DOHH2 (cell line): ENCODE results near the gene MRPL4.

ENCODE experiments used
- EZH2phosphoT487 ChIP-seq: fragments of 200-600 bp; sonication (generic); IDR thresholded peaks from 2 replicates; pipeline ENCODE4 v1.6.1; 2017; ENCODE audit warnings: borderline replicate concordance, mild to moderate bottlenecking, antibody characterized with exemption, low read length, moderate library complexity, mixed read lengths
- TF ChIP-seq, protein P1 (sequence below): fragments of 200-600 bp; sonication (generic); IDR thresholded peaks from one replicate; pipeline ENCODE4 v1.5.1; 2014; ENCODE audit warnings: antibody characterized with exemption, mild to moderate bottlenecking, low read depth, low read length; ENCODE audit not compliant: poor library complexity, severe bottlenecking

DNA sequence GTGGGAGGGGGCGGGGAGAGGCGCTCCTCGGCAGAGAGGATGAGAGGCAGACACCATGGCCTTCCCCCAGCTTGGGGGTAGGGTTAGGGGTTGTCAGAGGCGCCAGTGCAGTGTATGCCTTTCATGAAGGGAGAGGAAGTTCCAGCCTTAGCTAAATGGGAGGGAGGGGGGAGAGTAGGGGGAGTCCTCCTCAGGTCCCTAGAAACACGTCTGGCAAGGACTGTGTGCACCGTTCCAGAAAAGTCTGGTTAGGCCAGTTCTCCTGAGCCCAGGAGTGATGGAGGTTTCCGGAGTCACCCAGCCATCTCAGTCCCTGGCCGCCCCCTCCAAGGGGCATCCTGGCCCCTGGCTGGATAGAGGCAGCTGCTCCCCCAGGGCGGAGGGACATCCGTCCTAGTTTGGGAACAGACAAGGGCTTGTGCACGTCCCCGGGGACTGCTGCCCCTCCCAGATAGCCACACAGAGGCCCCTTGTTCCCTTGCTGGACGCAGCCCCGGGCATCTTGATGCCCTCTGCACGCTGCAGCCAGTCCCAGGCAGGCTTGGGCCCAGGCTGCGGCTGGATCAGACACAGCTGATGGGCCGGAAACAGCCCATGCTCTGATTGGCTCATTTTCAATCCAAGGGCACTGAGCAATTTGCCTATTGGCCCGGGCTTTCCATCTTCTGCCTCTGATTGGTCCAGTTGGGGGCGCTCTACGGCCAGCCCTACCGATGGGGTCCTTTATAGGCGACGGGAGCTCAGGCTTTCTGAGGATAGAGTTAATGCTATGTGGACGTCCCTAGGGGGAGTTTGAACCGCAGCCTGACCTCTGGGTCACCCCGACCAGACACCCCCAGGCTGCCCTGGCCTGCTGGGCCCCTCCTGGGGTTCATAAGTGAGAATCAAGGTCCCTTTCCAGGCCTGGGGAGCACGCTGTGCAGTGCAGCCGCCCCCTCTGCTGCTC lies 24.7 kb upstream of the MRPL4 start:
- TF ChIP-seq, protein P1, sequence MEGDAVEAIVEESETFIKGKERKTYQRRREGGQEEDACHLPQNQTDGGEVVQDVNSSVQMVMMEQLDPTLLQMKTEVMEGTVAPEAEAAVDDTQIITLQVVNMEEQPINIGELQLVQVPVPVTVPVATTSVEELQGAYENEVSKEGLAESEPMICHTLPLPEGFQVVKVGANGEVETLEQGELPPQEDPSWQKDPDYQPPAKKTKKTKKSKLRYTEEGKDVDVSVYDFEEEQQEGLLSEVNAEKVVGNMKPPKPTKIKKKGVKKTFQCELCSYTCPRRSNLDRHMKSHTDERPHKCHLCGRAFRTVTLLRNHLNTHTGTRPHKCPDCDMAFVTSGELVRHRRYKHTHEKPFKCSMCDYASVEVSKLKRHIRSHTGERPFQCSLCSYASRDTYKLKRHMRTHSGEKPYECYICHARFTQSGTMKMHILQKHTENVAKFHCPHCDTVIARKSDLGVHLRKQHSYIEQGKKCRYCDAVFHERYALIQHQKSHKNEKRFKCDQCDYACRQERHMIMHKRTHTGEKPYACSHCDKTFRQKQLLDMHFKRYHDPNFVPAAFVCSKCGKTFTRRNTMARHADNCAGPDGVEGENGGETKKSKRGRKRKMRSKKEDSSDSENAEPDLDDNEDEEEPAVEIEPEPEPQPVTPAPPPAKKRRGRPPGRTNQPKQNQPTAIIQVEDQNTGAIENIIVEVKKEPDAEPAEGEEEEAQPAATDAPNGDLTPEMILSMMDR = peak; percentile 75
- TF ChIP-seq EZH2phosphoT487 = no peak
